K562 (cell line): ENCODE results near the gene ENKUR. TPM values are rescaled to one million over a fixed set of nuclear protein-coding genes. Genes with fewer than 3 reads are reported as not detected.

Experiments
- ATAC-seq: fragments of 200-7000 bp; cut with Tn5 transposase; 3 replicates; pipeline ENCODE4 v1.9.1; 2020; ENCODE audit warnings: moderate library complexity
- BruUV-seq: library from RNA; stranded (reverse); fragments of 400-500 nt; replicated peaks from 2 replicates; lab custom pipeline; 2021; lab: Mats Ljungman, UMichigan
- CTCF ChIA-PET: fragments of 300-600 bp; formaldehyde crosslinking; extraction: SDS; loops from one replicate; lab custom pipeline; 2021; ENCODE audit warnings: low intra/inter-chr PET ratio; lab: Yijun Ruan, JAX
- POLR2A ChIA-PET: fragments of 300-600, 350-650 bp; sonication (Branson Sonifier 250); formaldehyde crosslinking; extraction: SDS; loops from one replicate; lab custom pipeline; 2021; ENCODE audit warnings: antibody characterized with exemption, inconsistent platforms; lab: Yijun Ruan, JAX
- DNase-seq, 4 experiments: peaks; one replicate each; pipeline versions ENCODE4 v3.0.0 to v3.0.0-alpha.2; 2011 to 2018; ENCODE audit warnings: low spot score in 3 of 4, mixed read lengths in 3 of 4; ENCODE audit errors: extremely low read depth in 1 of 4
- FAIRE-seq: peaks from 2 replicates; lab custom pipeline; 2011; peaks lifted over from hg19 to GRCh38; lab: Jason Lieb, UNC
- H2AFZ ChIP-seq: 2 replicates; pipeline ENCODE4 v1.6.0; 2011; ENCODE audit warnings: low read depth, low read length, control low read depth, inconsistent platforms
- H3K27ac ChIP-seq: fragments of 200-600 bp; 3 replicates; pipeline ENCODE4 v1.8.0; 2011; ENCODE audit warnings: low read depth, mild to moderate bottlenecking, control low read depth, inconsistent platforms, low read length, moderate library complexity, mixed read lengths; ENCODE audit errors: extremely low read depth
- H3K27me3 ChIP-seq, 2 experiments: fragments of 300-600 bp in 1 of 2; 2 replicates in 1 of 2; 3 replicates in 1 of 2; pipeline versions ENCODE4 v1.6.0 to v1.8.0; 2011; ENCODE audit warnings: inconsistent platforms in 2 of 2, low read length in 2 of 2, mild to moderate bottlenecking in 1 of 2, mixed read lengths in 1 of 2, moderate library complexity in 1 of 2; ENCODE audit not compliant: control insufficient read depth in 2 of 2, insufficient read depth in 2 of 2
- H3K36me3 ChIP-seq: fragments of 300-600 bp; 3 replicates; pipeline ENCODE4 v1.8.0; 2011; ENCODE audit warnings: mild to moderate bottlenecking, low read length, inconsistent platforms; ENCODE audit not compliant: control insufficient read depth, insufficient read depth
- H3K4me1 ChIP-seq, 2 experiments: fragments of 200-600 bp in 1 of 2; replicated peaks in 1 of 2; 2 replicates in 1 of 2; 3 replicates in 1 of 2; pipeline versions ENCODE4 v1.5.1 to v1.8.0; 2011; ENCODE audit warnings: inconsistent platforms in 2 of 2, low read length in 2 of 2, mild to moderate bottlenecking in 1 of 2, mixed read lengths in 1 of 2, moderate library complexity in 1 of 2; ENCODE audit not compliant: control insufficient read depth in 2 of 2, insufficient read depth in 2 of 2
- H3K4me2 ChIP-seq: 2 replicates; pipeline ENCODE4 v1.6.1; 2011; ENCODE audit warnings: low read length, control low read depth, inconsistent platforms, mixed read lengths; ENCODE audit not compliant: insufficient read depth
- H3K4me3 ChIP-seq: fragments of 200-600 bp; sonication (generic), shearing (Covaris generic); 2 replicates; pipeline ENCODE4 v1.5.1; 2016; ENCODE audit warnings: control low read depth, inconsistent platforms
- H3K79me2 ChIP-seq: fragments of 200-600 bp; 3 replicates; pipeline ENCODE4 v1.8.0; 2011; ENCODE audit warnings: low read length, inconsistent platforms; ENCODE audit not compliant: control insufficient read depth, insufficient read depth
- H3K9ac ChIP-seq, 2 experiments: 2 replicates each; pipeline versions ENCODE4 v1.6.0 to v1.6.1; 2011; ENCODE audit warnings: low read depth in 2 of 2, low read length in 2 of 2, control low read depth in 1 of 2, inconsistent platforms in 1 of 2, mild to moderate bottlenecking in 1 of 2, mixed read lengths in 1 of 2; ENCODE audit not compliant: insufficient read depth in 1 of 2
- H3K9me1 ChIP-seq: one replicate; pipeline ENCODE4 v1.6.0; 2011; ENCODE audit warnings: inconsistent platforms, mild to moderate bottlenecking, low read length, moderate library complexity; ENCODE audit not compliant: control insufficient read depth, insufficient read depth
- H3K9me3 ChIP-seq: replicated peaks from 2 replicates; pipeline ENCODE4 v1.5.1; 2011; ENCODE audit warnings: low read depth, low read length, inconsistent platforms; ENCODE audit not compliant: control insufficient read depth, insufficient read depth
- H4K20me1 ChIP-seq: replicated peaks from 2 replicates; pipeline ENCODE4 v1.6.1; 2011; ENCODE audit warnings: low read length, inconsistent platforms, mixed read lengths; ENCODE audit not compliant: control insufficient read depth, insufficient read depth
- CSDE1 ChIP-seq, 2 experiments: fragments of 450-650 bp; IDR thresholded peaks; 2 replicates each; pipeline ENCODE4 v1.6.1; 2016; ENCODE audit warnings: mild to moderate bottlenecking in 1 of 2
- ELF2 ChIP-seq: fragments of 250-450 bp; sonication (Bioruptor Pico); IDR thresholded peaks from 2 replicates; pipeline ENCODE4 v1.5.0; 2021; ENCODE audit warnings: mild to moderate bottlenecking
- FOXA3 ChIP-seq, 2 experiments: fragments of 450-650 bp in 1 of 2; sonication (generic) in 1 of 2; formaldehyde crosslinking; IDR thresholded peaks in 1 of 2; conservative IDR thresholded peaks in 1 of 2; 2 replicates each; pipeline versions ENCODE4 v1.4.0 to v1.8.0; 2020 to 2022; ENCODE audit warnings: mild to moderate bottlenecking in 2 of 2, missing genetic modification reagents in 1 of 2
- FOXK1 ChIP-seq: sonication (generic); formaldehyde crosslinking; IDR thresholded peaks from 2 replicates; pipeline ENCODE4 v1.8.0; 2022; ENCODE audit warnings: missing genetic modification reagents, mild to moderate bottlenecking, borderline replicate concordance
- KAT7 ChIP-seq: sonication (generic); formaldehyde crosslinking; IDR thresholded peaks from 2 replicates; pipeline ENCODE4 v1.8.0; 2022; ENCODE audit warnings: missing genetic modification reagents, mild to moderate bottlenecking, borderline replicate concordance
- KAT8 ChIP-seq: fragments of 450-650 bp; IDR thresholded peaks from 2 replicates; pipeline ENCODE4 v1.6.1; 2016; ENCODE audit warnings: low read depth, mild to moderate bottlenecking
- KDM5B ChIP-seq: fragments of 200-600 bp; sonication (generic); IDR thresholded peaks from 2 replicates; pipeline ENCODE4 v1.6.1; 2012; ENCODE audit warnings: low read depth, mild to moderate bottlenecking, moderate library complexity, low read length, control low read depth, inconsistent platforms; ENCODE audit not compliant: insufficient replicate concordance
- NFRKB ChIP-seq: fragments of 450-650 bp; IDR thresholded peaks from 2 replicates; pipeline ENCODE4 v1.6.1; 2016; ENCODE audit warnings: low read depth
- NR2F6 ChIP-seq: fragments of 450-650 bp; formaldehyde crosslinking; IDR thresholded peaks from 2 replicates; pipeline ENCODE4 v1.4.0; 2020; ENCODE audit warnings: mild to moderate bottlenecking
- PML ChIP-seq: IDR thresholded peaks from 2 replicates; pipeline ENCODE4 v1.6.1; 2012; ENCODE audit warnings: low read length, inconsistent platforms
- PYGO2 ChIP-seq: fragments of 450-650 bp; IDR thresholded peaks from 2 replicates; pipeline ENCODE4 v1.6.1; 2016; ENCODE audit warnings: mild to moderate bottlenecking, missing genetic modification characterization, moderate library complexity, missing compliant biosample characterization
- SAFB2 ChIP-seq: fragments of 200-400 bp; formaldehyde crosslinking; IDR thresholded peaks from 2 replicates; pipeline ENCODE4 v1.6.1; 2018; ENCODE audit warnings: borderline replicate concordance, low read length, low read depth, moderate library complexity; ENCODE audit not compliant: severe bottlenecking
- SAP30 ChIP-seq: fragments of 200-600 bp; sonication (generic); IDR thresholded peaks from 2 replicates; pipeline ENCODE4 v1.6.1; 2012; ENCODE audit warnings: borderline replicate concordance, low read depth, mild to moderate bottlenecking, moderate library complexity, low read length, control low read depth, inconsistent platforms; ENCODE audit not compliant: insufficient read depth, poor library complexity, severe bottlenecking
- SMARCB1 ChIP-seq: IDR thresholded peaks from 2 replicates; pipeline ENCODE4 v1.6.1; 2011; ENCODE audit warnings: improper control_type of control experiment, low read depth; ENCODE audit not compliant: insufficient read length
- SREBF2 ChIP-seq: sonication (generic); formaldehyde crosslinking; IDR thresholded peaks from 2 replicates; pipeline ENCODE4 v1.4.0; 2020; ENCODE audit warnings: mild to moderate bottlenecking, missing genetic modification reagents
- SRSF9 ChIP-seq: fragments of 200-400 bp; formaldehyde crosslinking; IDR thresholded peaks from 2 replicates; pipeline ENCODE4 v1.6.1; 2017; ENCODE audit warnings: low read depth, low read length, borderline replicate concordance
- TARDBP ChIP-seq: fragments of 450-650 bp; IDR thresholded peaks from 2 replicates; pipeline ENCODE4 v1.6.1; 2016
- TRIM25 ChIP-seq: fragments of 450-650 bp; IDR thresholded peaks from 2 replicates; pipeline ENCODE4 v1.7.0; 2016; ENCODE audit warnings: borderline replicate concordance
- ZNF274 ChIP-seq: IDR thresholded peaks from 2 replicates; pipeline ENCODE4 v1.6.1; 2011; ENCODE audit warnings: low read depth, mild to moderate bottlenecking, low read length, moderate library complexity, borderline replicate concordance
- ZNF583 ChIP-seq: fragments of 250-450 bp; sonication (Bioruptor Pico); IDR thresholded peaks from 2 replicates; pipeline ENCODE4 v1.4.0; 2020
- WGBS: fragments of 100-300 bp; shearing (Covaris generic); methylation state at CpG from one replicate; pipeline ENCODE4 v1.1.6; 2016; ENCODE audit warnings: low coverage, mixed read lengths; ENCODE audit not compliant: insufficient coverage; ENCODE audit errors: missing lambda C conversion rate; 5-methylcytosine and 5-hydroxymethylcytosine counted together
- in situ Hi-C: fragments of 300-500 bp; cut with MboI; formaldehyde crosslinking; loops from 4 replicates; pipeline ENCODE4 v1.15.0; 2018; ENCODE audit warnings: inconsistent platforms, mixed read lengths
- intact Hi-C: fragments of 100-400 bp; cut with micrococcal nuclease; formaldehyde crosslinking; loops from 2 replicates; pipeline ENCODE4 v1.14.2; 2022
- polyA plus RNA-seq, 8 experiments: library from polyadenylated mRNA; depleted of rRNA in 4 of 8; stranded (reverse) in 5 of 8; unstranded in 3 of 8; fragments of >200 nt; fragmentation: Nextera tagmentation in 2 of 8; fragmentation: Illumina TruSeq in 1 of 8; extraction: Ambion mirVana in 2 of 8; extraction: Trizol in 1 of 8; gene quantifications; 2 replicates each; pipeline versions ENCODE4 v1.2.1 to v1.2.3, GENCODE V29; 2011 to 2014; ENCODE audit warnings: inconsistent platforms in 1 of 8, missing spikeins in 1 of 8
- total RNA-seq, 7 experiments: library from RNA; depleted of rRNA in 6 of 7; stranded (reverse); fragments of >200 nt in 6 of 7; fragmentation: Illumina TruSeq in 2 of 7; extraction: Trizol in 2 of 7; gene quantifications; 2 replicates each; pipeline versions ENCODE4 v1.2.1 to v1.2.3, GENCODE V29; 2011 to 2021; ENCODE audit warnings: low replicate concordance in 1 of 7

Gene ENKUR
- total and polyA plus RNA-seq, 9 of the 15 experiments (the other 6 are each of a cell fraction or from before 2014, with no cell fraction given) = 0.06 to 0.46 (median 0.20) TPM

GRCh38 chr10:24983130-24983529 is 32.8 kb downstream of the ENKUR start (continued):
- no peak for TF ChIP-seq CSDE1 (IDR thresholded peaks at IDR 0.05)
- TF ChIP-seq ZNF583 (CRISPR knock-in tag) = no peak
- no peak for TF ChIP-seq SAFB2
- no peak for TF ChIP-seq SRSF9
- no peak for TF ChIP-seq PYGO2 (tag)
- no peak for TF ChIP-seq PML
- TF ChIP-seq FOXA3 (CRISPR knock-in tag; conservative IDR thresholded peaks at IDR 0.05 in 1 of 2, IDR thresholded peaks at IDR 0.05 in 1 of 2) = no peak

GRCh38 chr10:24982319-24983112 is 33.4 kb downstream of the ENKUR start:
- H4K20me1 ChIP-seq = no peaks in the 10 kb centered on the region
- TF ChIP-seq KAT8 = no peak
- TF ChIP-seq NR2F6 = no peak
- TF ChIP-seq SAP30 = no peak
- no peak for TF ChIP-seq FOXK1 (CRISPR knock-in tag)
- TF ChIP-seq SREBF2 (CRISPR knock-in tag) = no peak
- TF ChIP-seq TRIM25 = no peak
- TF ChIP-seq KAT7 (CRISPR knock-in tag) = no peak
- no peak for TF ChIP-seq NFRKB
- TF ChIP-seq SMARCB1 = no peak
- TF ChIP-seq ZNF274 = no peak
- no peak for TF ChIP-seq TARDBP
- no peak for TF ChIP-seq ELF2 (CRISPR knock-in tag)
- TF ChIP-seq KDM5B = no peak
- intact Hi-C loops (no loop called here), in situ Hi-C loops (no loop called here)
- H3K36me3 ChIP-seq = no peaks in the 10 kb centered on the region
- H3K9me3 ChIP-seq = no peaks in the 10 kb centered on the region
- ATAC-seq (no peak), FAIRE-seq (no peak), DNase-seq (no peak)
- no peak overlapping the region for H3K4me3 ChIP-seq
- H3K4me1 ChIP-seq = no peaks in the 10 kb centered on the region; a peak in 1 of 5 replicates
- 0% methylated on average over 1 of the region's 1 CpG for WGBS
- no peaks in the 10 kb centered on the region for H3K79me2 ChIP-seq
- H3K9ac ChIP-seq = no peak overlapping the region
- ChIA-PET POLR2A (no interaction called here), CTCF (no interaction called here)
- no peak overlapping the region for H3K4me2 ChIP-seq
- H2AFZ ChIP-seq = no peak overlapping the region
- BruUV-seq = no TSS peak
- H3K9me1 ChIP-seq = no peaks in the 10 kb centered on the region
- H3K27me3 ChIP-seq = no peaks in the 10 kb centered on the region
- H3K27ac ChIP-seq = no peak overlapping the region
